HL-60 (cell line): ENCODE data around the gene MCCC2.

ENCODE experiments used
- DNase-seq, 2 experiments: peaks; one replicate each; pipeline ENCODE4 v3.0.0-alpha.2; 2010 to 2020; ENCODE audit warnings: low read depth in 1 of 2, low spot score in 1 of 2
- H3K27ac ChIP-seq: fragments of 250-450 bp; sonication (Bioruptor Pico); replicated peaks from 2 replicates; pipeline ENCODE4 v1.5.1; 2020; ENCODE audit warnings: mild to moderate bottlenecking, moderate library complexity
- H3K27me3 ChIP-seq: fragments of 250-450 bp; sonication (Bioruptor Pico); 2 replicates; pipeline ENCODE4 v1.5.1; 2021; ENCODE audit warnings: mild to moderate bottlenecking, moderate library complexity; ENCODE audit not compliant: insufficient read depth, poor library complexity, severe bottlenecking
- H3K4me3 ChIP-seq: replicated peaks from 2 replicates; pipeline ENCODE4 v1.5.1; 2011; ENCODE audit warnings: mild to moderate bottlenecking, control low read depth, low read length; ENCODE audit not compliant: insufficient read depth
- GABPA ChIP-seq: IDR thresholded peaks from 2 replicates; pipeline ENCODE4 v1.6.1; 2012; ENCODE audit warnings: low read depth
- POLR2AphosphoS5 ChIP-seq: IDR thresholded peaks from 2 replicates; pipeline ENCODE4 v1.6.1; 2012; ENCODE audit warnings: low read depth
- REST ChIP-seq: IDR thresholded peaks from 2 replicates; pipeline ENCODE4 v1.6.1; 2012; ENCODE audit warnings: low read depth; ENCODE audit not compliant: insufficient replicate concordance
- SPI1 ChIP-seq: IDR thresholded peaks from 2 replicates; pipeline ENCODE4 v1.6.1; 2012; ENCODE audit warnings: low read depth, mild to moderate bottlenecking, borderline replicate concordance
- TF ChIP-seq, protein P1 (sequence below): IDR thresholded peaks from one replicate; pipeline ENCODE4 v1.5.1; 2011; ENCODE audit warnings: low read length, control low read depth, inconsistent platforms; ENCODE audit not compliant: insufficient read depth

MCCC2 gene

DNA sequence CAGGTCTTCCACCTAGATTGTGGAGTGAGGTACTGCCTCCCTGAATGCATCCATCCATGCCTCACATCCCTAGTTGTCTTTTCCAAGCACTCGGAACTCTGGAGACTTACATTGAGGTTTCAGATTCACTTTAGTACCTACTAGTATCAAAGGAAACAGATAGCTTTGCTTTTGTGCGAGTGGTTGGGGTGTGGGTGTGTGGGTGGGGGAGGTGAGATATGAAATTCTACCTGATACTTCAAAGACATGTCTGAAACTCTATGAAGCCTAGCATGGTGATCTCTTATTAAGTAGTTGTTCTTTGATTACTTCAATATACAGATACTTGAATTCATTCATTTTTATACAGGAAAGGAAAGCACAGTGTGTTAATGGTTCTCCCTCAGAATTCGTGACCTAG lies 64.4 kb downstream of the MCCC2 start:
- DNase-seq, result no peak
- H3K27ac ChIP-seq, result no peak overlapping the region

DNA sequence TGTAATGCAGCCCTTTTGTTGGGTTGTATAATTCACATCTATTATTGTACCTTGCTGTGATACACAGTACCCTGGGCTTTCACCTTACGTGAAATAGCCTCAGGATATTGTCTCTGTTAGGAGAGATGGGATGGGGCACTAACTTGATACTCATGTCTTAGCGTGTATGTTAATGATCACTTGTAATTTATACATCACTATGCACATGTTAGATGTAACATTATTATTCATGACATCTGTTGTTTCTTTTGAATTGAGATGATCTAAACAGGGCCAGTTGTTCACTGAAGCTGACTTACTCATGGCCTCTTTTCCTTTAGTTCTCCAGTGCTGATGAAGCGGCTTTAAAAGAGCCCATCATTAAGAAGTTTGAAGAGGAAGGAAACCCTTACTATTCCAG lies 65.2 kb downstream of the MCCC2 start:
- Histone ChIP-seq H3K27ac (no peak overlapping the region), H3K27me3 (no peaks in the 10 kb centered on the region), H3K4me3 (no peak overlapping the region)
- TF ChIP-seq POLR2AphosphoS5, result no peak
- TF ChIP-seq, protein P1, sequence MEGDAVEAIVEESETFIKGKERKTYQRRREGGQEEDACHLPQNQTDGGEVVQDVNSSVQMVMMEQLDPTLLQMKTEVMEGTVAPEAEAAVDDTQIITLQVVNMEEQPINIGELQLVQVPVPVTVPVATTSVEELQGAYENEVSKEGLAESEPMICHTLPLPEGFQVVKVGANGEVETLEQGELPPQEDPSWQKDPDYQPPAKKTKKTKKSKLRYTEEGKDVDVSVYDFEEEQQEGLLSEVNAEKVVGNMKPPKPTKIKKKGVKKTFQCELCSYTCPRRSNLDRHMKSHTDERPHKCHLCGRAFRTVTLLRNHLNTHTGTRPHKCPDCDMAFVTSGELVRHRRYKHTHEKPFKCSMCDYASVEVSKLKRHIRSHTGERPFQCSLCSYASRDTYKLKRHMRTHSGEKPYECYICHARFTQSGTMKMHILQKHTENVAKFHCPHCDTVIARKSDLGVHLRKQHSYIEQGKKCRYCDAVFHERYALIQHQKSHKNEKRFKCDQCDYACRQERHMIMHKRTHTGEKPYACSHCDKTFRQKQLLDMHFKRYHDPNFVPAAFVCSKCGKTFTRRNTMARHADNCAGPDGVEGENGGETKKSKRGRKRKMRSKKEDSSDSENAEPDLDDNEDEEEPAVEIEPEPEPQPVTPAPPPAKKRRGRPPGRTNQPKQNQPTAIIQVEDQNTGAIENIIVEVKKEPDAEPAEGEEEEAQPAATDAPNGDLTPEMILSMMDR, result no peak
- TF ChIP-seq GABPA, result no peak
- no peak for TF ChIP-seq REST
- TF ChIP-seq SPI1, result no peak
- DNase-seq, result no peak

More for the DNA sequence above, 64.4 kb downstream of the MCCC2 start:
- Histone ChIP-seq H3K27me3 (no peaks in the 10 kb centered on the region), H3K4me3 (no peak overlapping the region)
- TF ChIP-seq SPI1 (no peak), POLR2AphosphoS5 (no peak), REST (no peak)

GRCh38 chr5:71652803-71653543 lies 65.8 kb downstream of the MCCC2 start:
- Histone ChIP-seq H3K27ac (no peak overlapping the region), H3K27me3 (no peaks in the 10 kb centered on the region), H3K4me3 (no peak overlapping the region)
- TF ChIP-seq GABPA, result no peak
- TF ChIP-seq, protein P1, result no peak
- no peak for TF ChIP-seq REST
- no peak for TF ChIP-seq SPI1
- no peak for DNase-seq
